Fibroblast of lung (primary cell): Measurements from ENCODE around the gene AKR1A1. TPM values are rescaled to one million over a fixed set of nuclear protein-coding genes. Genes with fewer than 3 reads are reported as not detected.

Source experiments
- DNase-seq, 2 donors: peaks; one replicate each; pipeline versions ENCODE4 v3.0.0 to v3.0.0-alpha.2; 2010; ENCODE audit warnings: low read depth in 2 of 2
- H2AFZ ChIP-seq: 2 replicates; pipeline ENCODE4 v1.5.1; 2012; ENCODE audit warnings: low read length, control low read depth, inconsistent platforms
- H3K27ac ChIP-seq: 2 replicates; pipeline ENCODE4 v1.5.1; 2011; ENCODE audit warnings: low read length, control low read depth; ENCODE audit not compliant: insufficient read depth
- H3K27me3 ChIP-seq: 2 replicates; pipeline ENCODE4 v1.5.1; 2011; ENCODE audit warnings: mild to moderate bottlenecking, low read length; ENCODE audit not compliant: control insufficient read depth, insufficient read depth
- H3K36me3 ChIP-seq: 2 replicates; pipeline ENCODE4 v1.5.1; 2011; ENCODE audit warnings: low read length; ENCODE audit not compliant: control insufficient read depth, insufficient read depth
- H3K4me1 ChIP-seq: 2 replicates; pipeline ENCODE4 v1.5.1; 2011; ENCODE audit warnings: low read length; ENCODE audit not compliant: control insufficient read depth, insufficient read depth; ENCODE audit errors: extremely low read depth
- H3K4me2 ChIP-seq: 2 replicates; pipeline ENCODE4 v1.5.1; 2011; ENCODE audit warnings: low read length, control low read depth; ENCODE audit not compliant: insufficient read depth; ENCODE audit errors: extremely low read depth
- H3K4me3 ChIP-seq, 4 experiments: fragments of 200-600 bp in 1 of 4; sonication (generic) in 1 of 4; replicated peaks in 1 of 4; 2 replicates each; pipeline ENCODE4 v1.5.1; 2011 to 2016; ENCODE audit warnings: low read length in 4 of 4, low read depth in 3 of 4, mild to moderate bottlenecking in 3 of 4, control low read depth in 2 of 4, inconsistent platforms in 1 of 4, mixed read lengths in 1 of 4; ENCODE audit not compliant: insufficient read depth in 1 of 4; ENCODE audit errors: control extremely low read depth in 1 of 4
- H3K79me2 ChIP-seq: 2 replicates; pipeline ENCODE4 v1.5.1; 2012; ENCODE audit warnings: mild to moderate bottlenecking, low read length, inconsistent platforms; ENCODE audit not compliant: control insufficient read depth, insufficient read depth
- H3K9ac ChIP-seq: 2 replicates; pipeline ENCODE4 v1.5.1; 2011; ENCODE audit warnings: mild to moderate bottlenecking, low read length, control low read depth; ENCODE audit not compliant: insufficient read depth
- H3K9me3 ChIP-seq: 2 replicates; pipeline ENCODE4 v1.5.1; 2012; ENCODE audit warnings: low read depth, low read length; ENCODE audit not compliant: control insufficient read depth, insufficient read depth
- H4K20me1 ChIP-seq: 2 replicates; pipeline ENCODE4 v1.5.1; 2011; ENCODE audit warnings: low read length; ENCODE audit not compliant: control insufficient read depth, insufficient read depth; ENCODE audit errors: extremely low read depth
- EZH2 ChIP-seq: IDR thresholded peaks from 2 replicates; pipeline ENCODE4 v1.5.1; 2012; ENCODE audit warnings: low read length, control low read depth, mild to moderate bottlenecking; ENCODE audit errors: missing control alignments
- polyA plus RNA-seq, 2 donors: library from polyadenylated mRNA; depleted of rRNA in 1 of 2; stranded (reverse) in 1 of 2; unstranded in 1 of 2; fragments of >200 nt; gene quantifications; 2 replicates each; pipeline ENCODE4 v1.2.1, GENCODE V29; 2011 to 2012; ENCODE audit warnings: missing spikeins in 1 of 2
- total RNA-seq: library from RNA; depleted of rRNA; stranded (reverse); fragments of >200 nt; gene quantifications from 2 replicates; pipeline ENCODE4 v1.2.1, GENCODE V29; 2014
- TF ChIP-seq, protein P1 (sequence below), 2 donors: IDR thresholded peaks in 1 of 2; conservative IDR thresholded peaks in 1 of 2; 1 replicate in 1 of 2; 2 replicates in 1 of 2; pipeline ENCODE4 v1.5.1; 2011 to 2012; ENCODE audit warnings: low read length in 2 of 2, control low read depth in 1 of 2, inconsistent platforms in 1 of 2, low read depth in 1 of 2, mild to moderate bottlenecking in 1 of 2

The AKR1A1 gene
- total and polyA plus RNA-seq, 2 donors (not counting 1 experiment from before 2014, with no cell fraction given) = 110 TPM

DNA sequence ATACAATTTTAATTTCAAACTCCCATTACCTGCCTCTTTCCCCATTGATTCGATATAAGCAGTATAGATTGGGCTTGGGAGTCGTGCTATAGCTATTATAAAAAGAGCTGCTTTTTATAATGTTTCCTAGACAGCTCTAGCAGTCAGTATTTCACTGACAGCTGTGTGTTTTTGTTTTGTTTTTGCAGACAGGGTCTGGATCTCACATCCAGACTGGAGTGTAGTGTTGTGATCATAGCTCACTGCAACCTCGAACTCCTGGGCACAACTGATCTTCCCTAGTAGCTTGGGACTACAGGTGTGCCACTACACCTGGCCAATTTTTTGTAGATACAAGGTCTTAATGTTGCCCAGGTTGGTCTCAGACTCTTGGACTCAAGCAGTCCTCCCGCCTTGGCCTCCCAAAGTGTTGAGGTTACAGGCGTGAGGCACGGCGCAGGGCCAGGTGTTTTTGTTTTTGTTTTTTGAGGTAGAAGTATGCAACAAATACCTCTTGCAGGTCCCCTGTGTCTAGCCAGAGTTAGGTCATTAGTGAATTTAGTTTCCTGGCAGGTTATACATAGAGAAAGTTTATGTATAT is 35.0 kb downstream of the AKR1A1 start:
- Histone ChIP-seq H3K9me3 (no peaks in the 10 kb centered on the region), H3K27me3 (no peaks in the 10 kb centered on the region), H3K79me2 (peaks cover 63% of the 10 kb centered on the region), H4K20me1 (no peaks in the 10 kb centered on the region), H3K27ac (peak overlapping the region; percentile 58), H3K9ac (no peak overlapping the region), H3K36me3 (no peaks in the 10 kb centered on the region), H2AFZ (no peak overlapping the region), H3K4me2 (peak overlapping the region; percentile 81), H3K4me1 (peaks cover 5% of the 10 kb centered on the region), H3K4me3 (peak overlapping the region; percentile 85 to 100 (median 98))
- no peak for TF ChIP-seq EZH2
- TF ChIP-seq, protein P1, sequence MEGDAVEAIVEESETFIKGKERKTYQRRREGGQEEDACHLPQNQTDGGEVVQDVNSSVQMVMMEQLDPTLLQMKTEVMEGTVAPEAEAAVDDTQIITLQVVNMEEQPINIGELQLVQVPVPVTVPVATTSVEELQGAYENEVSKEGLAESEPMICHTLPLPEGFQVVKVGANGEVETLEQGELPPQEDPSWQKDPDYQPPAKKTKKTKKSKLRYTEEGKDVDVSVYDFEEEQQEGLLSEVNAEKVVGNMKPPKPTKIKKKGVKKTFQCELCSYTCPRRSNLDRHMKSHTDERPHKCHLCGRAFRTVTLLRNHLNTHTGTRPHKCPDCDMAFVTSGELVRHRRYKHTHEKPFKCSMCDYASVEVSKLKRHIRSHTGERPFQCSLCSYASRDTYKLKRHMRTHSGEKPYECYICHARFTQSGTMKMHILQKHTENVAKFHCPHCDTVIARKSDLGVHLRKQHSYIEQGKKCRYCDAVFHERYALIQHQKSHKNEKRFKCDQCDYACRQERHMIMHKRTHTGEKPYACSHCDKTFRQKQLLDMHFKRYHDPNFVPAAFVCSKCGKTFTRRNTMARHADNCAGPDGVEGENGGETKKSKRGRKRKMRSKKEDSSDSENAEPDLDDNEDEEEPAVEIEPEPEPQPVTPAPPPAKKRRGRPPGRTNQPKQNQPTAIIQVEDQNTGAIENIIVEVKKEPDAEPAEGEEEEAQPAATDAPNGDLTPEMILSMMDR (conservative IDR thresholded peaks at IDR 0.05 in 1 of 2, IDR thresholded peaks at IDR 0.05 in 1 of 2; ENCODE audit: low read depth in 1 of 2, low read length in 2 of 2) = no peak
- DNase-seq = no peak

DNA sequence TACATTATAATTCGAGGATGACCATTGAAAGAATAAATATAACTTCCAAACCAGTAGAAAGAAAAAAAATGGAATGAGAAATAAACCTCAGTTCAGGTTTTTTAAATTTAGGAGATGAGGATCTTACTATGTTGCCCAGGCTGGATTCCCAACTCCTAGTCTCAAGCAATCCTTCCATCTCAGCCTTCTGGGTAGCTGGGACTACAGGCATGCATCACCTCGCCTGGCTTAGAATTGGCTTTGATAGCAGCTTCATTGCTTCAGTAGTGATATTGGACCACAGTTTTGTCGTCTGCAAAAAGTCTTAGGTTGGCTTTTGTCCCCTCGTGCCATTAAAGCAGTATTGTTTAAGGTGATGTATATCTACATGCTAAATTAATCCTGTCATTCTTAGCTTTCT is 36.1 kb downstream of the AKR1A1 start:
- Histone ChIP-seq H4K20me1 (no peaks in the 10 kb centered on the region), H3K4me3 (peak overlapping the region in 3 of 4 experiments; percentile 39 to 100 (median 48)), H3K27me3 (no peaks in the 10 kb centered on the region), H3K36me3 (no peaks in the 10 kb centered on the region), H3K27ac (no peak overlapping the region), H3K79me2 (peaks cover 73% of the 10 kb centered on the region), H3K9me3 (no peaks in the 10 kb centered on the region), H2AFZ (no peak overlapping the region), H3K9ac (no peak overlapping the region), H3K4me2 (peak overlapping the region; percentile 81), H3K4me1 (peaks cover 5% of the 10 kb centered on the region)
- DNase-seq = no peak
- TF ChIP-seq EZH2 = no peak
- TF ChIP-seq, protein P1 (conservative IDR thresholded peaks at IDR 0.05 in 1 of 2, IDR thresholded peaks at IDR 0.05 in 1 of 2; ENCODE audit: low read depth in 1 of 2, low read length in 2 of 2) = no peak

DNA sequence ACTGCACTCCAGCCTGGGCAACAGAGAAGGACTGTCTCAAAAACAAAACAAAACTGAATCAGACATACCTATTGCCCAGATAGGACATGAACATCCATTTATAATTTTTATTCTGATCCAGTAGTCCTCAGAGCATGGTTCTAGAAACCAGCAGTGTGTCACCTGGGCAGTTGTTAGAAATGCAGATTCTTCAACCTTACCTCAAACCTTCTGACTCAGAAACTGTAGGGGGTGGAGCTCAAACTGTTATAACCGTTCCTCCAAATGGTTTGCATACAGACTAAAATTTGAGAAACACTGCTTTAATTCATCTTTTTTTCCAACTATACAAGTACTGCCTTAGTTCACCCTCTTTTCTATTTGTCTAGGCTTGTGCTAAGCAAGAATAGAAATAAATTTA is 39.2 kb downstream of the AKR1A1 start:
- Histone ChIP-seq H3K27ac (no peak overlapping the region), H3K79me2 (peaks cover 69% of the 10 kb centered on the region), H3K27me3 (no peaks in the 10 kb centered on the region), H3K4me3 (no peak overlapping the region), H3K4me1 (peaks cover 5% of the 10 kb centered on the region), H2AFZ (no peak overlapping the region), H3K9ac (no peak overlapping the region), H3K4me2 (no peak overlapping the region), H4K20me1 (no peaks in the 10 kb centered on the region), H3K9me3 (no peaks in the 10 kb centered on the region), H3K36me3 (peaks cover 2% of the 10 kb centered on the region)
- no peak for DNase-seq
- TF ChIP-seq, protein P1 (conservative IDR thresholded peaks at IDR 0.05 in 1 of 2, IDR thresholded peaks at IDR 0.05 in 1 of 2; ENCODE audit: low read depth in 1 of 2, low read length in 2 of 2) = no peak
- no peak for TF ChIP-seq EZH2
